Hypothalamus (tissue), 51 donors: ENCODE data around the gene NECTIN1.

ENCODE experiments used
- DNase-seq, 51 donors: peaks; one replicate each; lab custom pipeline; 2025; lab: John Stamatoyannopoulos, UW

Gene NECTIN1

GRCh38 chr11:119716582-119717498, 12.2 kb downstream of the NECTIN1 start:
- DNase-seq = no peak

GRCh38 chr11:119714590-119714989, 14.4 kb downstream of the NECTIN1 start:
- DNase-seq = no peak

GRCh38 chr11:119714189-119714588, 14.8 kb downstream of the NECTIN1 start:
- DNase-seq = no peak

GRCh38 chr11:119713359-119714040, 15.5 kb downstream of the NECTIN1 start:
- no peak for DNase-seq

GRCh38 chr11:119712459-119713358, 16.3 kb downstream of the NECTIN1 start:
- DNase-seq = no peak

- no peak for DNase-seq
Observed at GRCh38 chr11:119712006-119712405, 17.0 kb downstream of the NECTIN1 start.

- DNase-seq = no peak
Observed at GRCh38 chr11:119711476-119711875, 17.5 kb downstream of the NECTIN1 start.

GRCh38 chr11:119710417-119710816, 18.6 kb downstream of the NECTIN1 start:
- DNase-seq = no peak

- DNase-seq = peak in 27 of 51 donors; percentile 13 to 72 (median 39)
Observed at GRCh38 chr11:119709638-119710346, 19.2 kb downstream of the NECTIN1 start.

- no peak for DNase-seq
Observed at GRCh38 chr11:119709171-119709570, 19.8 kb downstream of the NECTIN1 start.

GRCh38 chr11:119708384-119708783, 20.6 kb downstream of the NECTIN1 start:
- DNase-seq = no peak

- no peak for DNase-seq
Observed at GRCh38 chr11:119706887-119707286, 22.1 kb downstream of the NECTIN1 start.

GRCh38 chr11:119706029-119706428, 23.0 kb downstream of the NECTIN1 start:
- no peak for DNase-seq

- DNase-seq = no peak
Observed at GRCh38 chr11:119705362-119705761, 23.6 kb downstream of the NECTIN1 start.

GRCh38 chr11:119704849-119705248, 24.2 kb downstream of the NECTIN1 start:
- DNase-seq = no peak

GRCh38 chr11:119701591-119702549, 27.1 kb downstream of the NECTIN1 start:
- no peak for DNase-seq

- DNase-seq = no peak
Observed at GRCh38 chr11:119700536-119701346, 28.3 kb downstream of the NECTIN1 start.

- no peak for DNase-seq
Observed at GRCh38 chr11:119700030-119700429, 29.0 kb downstream of the NECTIN1 start.
